Stimulated activated CD8-positive, alpha-beta memory T cell treated with anti-CD3 and anti-CD28 coated beads, Interleukin-4, amount 100 ng/mL, for 48 hours (primary cell): ENCODE data around the gene SLC29A4.
"Not testable (repeated sequence)": the region's sequence is repeated elsewhere in the genome, so short reads cannot be mapped to it uniquely, and the experiment has no call there.

Experiments
- DNase-seq: peaks from one replicate; pipeline ENCODE4 v3.0.0-alpha.2; 2020

The SLC29A4 gene

DNA sequence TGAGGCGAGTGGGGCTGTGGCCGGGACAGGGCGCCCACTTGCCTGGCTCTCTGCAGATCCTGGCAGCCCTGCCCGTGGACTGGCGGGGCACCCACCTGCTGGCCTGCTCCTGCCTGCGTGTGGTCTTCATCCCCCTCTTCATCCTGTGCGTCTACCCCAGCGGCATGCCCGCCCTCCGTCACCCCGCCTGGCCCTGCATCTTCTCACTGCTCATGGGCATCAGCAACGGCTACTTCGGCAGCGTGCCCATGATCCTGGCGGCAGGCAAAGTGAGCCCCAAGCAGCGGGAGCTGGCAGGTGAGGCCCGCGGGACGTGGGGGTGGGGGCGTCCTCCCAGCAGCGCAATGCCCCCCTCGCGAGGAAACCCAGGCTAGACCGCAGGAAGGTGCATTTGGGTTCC is 17.6 kb downstream of the SLC29A4 start:
- no peak for DNase-seq

- DNase-seq: no peak
Measured at GRCh38 chr7:5302577-5302976, 19.8 kb downstream of the SLC29A4 start.

GRCh38 chr7:5303061-5303460 is 20.3 kb downstream of the SLC29A4 start:
- DNase-seq: no peak

- DNase-seq: no peak
Measured at GRCh38 chr7:5303591-5304505, 21.1 kb downstream of the SLC29A4 start.

- not testable (repeated sequence) for DNase-seq
Measured at GRCh38 chr7:5305050-5305449, 22.3 kb downstream of the SLC29A4 start.

DNA sequence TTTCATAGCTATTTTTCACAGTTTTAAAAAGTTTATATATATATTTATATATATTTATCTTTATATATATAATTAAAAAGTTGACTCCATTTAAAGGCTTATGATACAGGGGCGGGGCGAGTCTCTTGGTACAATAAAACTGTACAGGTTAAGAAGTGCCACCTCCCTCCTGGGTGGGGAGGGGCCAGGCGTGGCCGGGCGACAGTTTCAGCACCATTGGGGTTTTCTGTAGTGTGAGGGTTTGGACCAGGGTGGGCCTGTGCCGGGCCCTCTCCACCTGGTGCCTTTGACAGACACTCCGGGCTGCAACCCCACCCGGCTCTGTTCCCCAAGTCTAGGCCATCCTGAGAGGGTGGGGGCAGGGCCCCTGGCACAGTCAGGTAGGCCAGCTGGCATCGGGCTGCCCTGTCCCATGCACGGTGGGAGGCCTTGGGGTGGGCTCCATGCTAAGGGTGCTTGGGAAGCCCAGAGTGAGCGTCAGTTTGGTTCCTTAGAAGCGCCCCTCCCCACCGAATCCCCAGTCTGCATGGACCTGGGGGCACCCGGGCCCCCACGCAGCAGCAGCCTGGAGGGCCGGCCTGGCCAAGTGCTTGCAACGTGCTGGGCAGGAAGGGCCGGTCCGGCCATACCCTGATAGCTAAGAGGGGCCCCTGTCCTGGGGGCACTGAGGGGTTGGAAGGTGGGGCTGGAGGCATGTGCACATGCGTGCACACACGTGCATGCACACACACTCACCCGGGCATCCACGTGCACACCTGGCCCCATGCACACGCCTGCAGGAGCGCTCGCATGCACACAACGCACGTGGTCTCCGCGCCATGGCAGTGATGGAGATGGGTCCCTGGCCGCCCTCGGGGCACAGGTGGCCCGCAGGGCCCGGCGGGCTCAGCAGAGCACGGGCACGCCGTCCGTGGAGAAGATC is 24.7 kb downstream of the SLC29A4 start:
- DNase-seq: not testable (repeated sequence)

- no peak for DNase-seq
Measured at GRCh38 chr7:5309146-5309545, 26.4 kb downstream of the SLC29A4 start.

DNA sequence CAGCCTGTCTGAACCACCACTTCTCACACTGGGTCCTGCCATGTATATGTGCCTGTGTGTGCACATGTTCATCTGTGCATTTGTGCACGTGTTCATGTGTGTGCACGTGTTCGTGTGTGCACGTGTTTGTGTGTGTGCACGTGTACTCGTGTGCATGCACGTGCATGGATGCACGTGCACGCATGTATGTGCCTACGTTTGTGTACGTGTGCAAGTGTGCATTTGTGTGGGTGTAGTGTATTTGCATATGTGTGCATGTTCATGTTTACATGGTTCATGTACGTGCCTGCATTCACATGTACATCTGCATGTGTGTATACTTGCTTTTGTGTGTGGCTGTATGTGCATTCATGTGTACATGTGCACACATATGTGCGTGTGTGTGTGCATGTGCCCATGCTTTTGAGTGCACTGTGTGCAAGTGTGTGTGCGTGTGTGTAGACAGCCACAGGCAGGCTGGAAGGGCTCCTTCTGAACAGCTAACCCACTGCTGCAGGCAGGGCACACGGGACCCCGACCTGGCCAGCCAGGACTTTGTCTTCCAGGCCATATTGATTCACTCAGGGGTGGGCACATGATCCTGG is 28.2 kb downstream of the SLC29A4 start:
- no peak for DNase-seq

DNA sequence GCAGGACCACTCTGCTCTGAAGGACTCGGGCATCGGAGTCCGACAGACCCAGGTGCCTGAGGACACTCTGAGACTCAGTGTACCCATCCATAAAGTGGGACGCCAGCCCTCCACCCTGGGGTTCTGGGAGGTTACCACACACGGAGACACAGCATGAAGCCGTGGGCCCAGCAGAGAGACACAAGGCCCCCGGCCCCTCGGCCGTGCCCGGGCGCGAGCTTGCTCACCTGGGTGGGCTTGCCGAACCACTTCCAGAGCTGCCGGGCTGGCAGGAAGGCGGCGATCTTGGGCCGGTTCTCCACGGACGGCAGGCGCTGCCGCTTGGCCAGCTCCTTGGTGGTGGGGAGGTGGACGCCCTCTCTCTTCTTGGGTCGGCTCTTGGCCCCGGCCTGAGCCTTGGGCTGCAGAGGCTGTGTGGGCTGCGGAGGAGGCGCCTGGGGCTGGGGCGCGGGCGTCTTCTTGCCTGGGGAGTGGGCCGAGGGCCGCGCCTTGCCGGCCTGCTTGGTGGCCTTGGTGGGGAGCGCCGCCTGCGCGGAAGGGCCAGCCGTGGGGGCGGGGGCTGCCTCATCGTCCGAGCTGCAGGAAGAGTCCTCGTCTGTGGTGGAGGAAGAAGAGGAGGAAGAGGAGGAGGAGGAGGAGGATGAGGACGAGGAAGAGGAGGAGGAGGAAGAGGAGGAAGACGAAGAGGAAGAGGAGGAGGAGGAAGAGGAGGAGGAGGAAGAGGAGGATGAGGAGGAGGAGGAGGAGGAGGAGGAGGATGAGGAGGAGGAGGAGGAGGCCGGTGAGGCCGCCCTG is 29.7 kb downstream of the SLC29A4 start:
- not testable (repeated sequence) for DNase-seq

DNA sequence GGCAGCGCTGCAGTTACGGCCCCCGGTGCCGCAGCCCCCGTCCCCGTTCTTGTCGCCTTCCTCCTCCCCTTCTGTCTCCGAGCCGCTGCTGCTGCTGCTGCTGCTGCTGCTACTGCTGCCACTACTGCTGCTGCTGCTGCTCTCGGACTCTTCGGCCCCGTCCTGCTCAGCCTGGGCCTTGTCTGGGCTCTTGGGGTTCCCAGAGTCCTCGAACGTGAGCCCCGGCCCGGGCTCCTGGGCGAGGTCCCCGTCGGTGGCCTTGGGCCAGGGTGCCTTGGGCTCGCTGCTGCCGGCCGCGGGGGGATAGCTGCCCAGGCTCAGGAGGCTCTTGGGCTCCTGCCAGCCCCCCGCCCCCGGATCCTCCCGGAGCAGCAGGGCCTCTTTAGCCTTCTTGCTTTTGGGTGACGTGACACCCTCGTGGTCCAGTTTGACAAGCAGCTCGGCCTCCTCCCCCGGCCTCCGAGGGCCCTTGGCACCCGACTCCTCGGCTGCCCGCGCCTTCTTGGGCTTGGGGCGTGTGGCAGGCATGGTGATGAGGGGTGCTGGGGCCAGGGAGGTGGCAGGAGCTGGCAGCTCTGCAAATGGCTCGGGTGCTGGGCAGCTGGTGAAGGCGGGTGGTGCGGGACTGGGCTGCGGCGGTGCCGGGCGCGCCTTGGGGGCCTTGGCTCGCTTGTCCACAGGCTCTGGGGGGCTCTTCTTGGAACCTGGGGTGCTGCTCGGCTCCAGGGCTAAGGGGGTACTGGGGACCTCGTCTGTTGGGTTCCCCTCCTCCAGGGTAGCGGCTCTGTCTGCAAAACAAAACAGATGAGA is 30.5 kb downstream of the SLC29A4 start:
- not testable (repeated sequence) for DNase-seq

DNA sequence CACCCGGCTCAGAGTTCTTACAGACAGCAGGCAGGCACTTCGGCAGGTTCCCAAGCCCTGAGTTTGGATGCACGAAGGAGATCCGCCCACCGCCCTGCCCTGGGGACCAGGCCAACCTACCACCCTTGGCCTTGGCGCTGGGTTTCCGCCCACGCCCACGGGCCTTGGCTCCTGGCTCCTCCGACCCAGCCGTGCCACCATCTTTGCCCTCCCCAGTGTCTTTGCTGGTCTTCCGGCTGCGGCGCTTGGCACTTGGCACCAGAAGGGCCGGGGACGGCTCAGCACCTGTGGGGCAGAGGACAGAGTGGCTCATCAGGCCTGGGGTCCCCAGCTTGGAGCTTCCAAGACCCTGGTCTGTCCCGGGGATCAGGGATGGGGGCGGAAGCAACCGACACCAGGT is 32.1 kb downstream of the SLC29A4 start:
- DNase-seq: no peak

- no peak for DNase-seq
Measured at GRCh38 chr7:5315761-5316160, 33.0 kb downstream of the SLC29A4 start.

DNA sequence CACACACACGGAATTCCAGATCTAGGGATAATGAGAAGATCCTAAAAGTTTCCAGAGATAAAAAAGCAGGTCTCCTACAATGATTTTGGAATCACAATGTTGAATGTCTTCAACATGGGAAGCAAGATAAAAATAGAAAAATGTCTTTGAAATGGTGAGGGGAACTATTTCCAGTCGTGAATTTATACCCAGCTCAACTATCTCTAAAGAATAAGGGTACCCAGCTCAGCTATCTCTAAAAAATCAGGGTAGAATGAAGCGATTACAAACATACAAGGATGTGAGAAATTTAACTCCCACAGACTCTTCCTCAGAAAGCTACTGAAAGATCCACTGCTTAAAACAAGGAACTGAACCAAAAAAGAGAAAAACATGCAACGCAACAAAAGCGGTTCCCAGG is 35.9 kb downstream of the SLC29A4 start:
- not testable (repeated sequence) for DNase-seq

DNA sequence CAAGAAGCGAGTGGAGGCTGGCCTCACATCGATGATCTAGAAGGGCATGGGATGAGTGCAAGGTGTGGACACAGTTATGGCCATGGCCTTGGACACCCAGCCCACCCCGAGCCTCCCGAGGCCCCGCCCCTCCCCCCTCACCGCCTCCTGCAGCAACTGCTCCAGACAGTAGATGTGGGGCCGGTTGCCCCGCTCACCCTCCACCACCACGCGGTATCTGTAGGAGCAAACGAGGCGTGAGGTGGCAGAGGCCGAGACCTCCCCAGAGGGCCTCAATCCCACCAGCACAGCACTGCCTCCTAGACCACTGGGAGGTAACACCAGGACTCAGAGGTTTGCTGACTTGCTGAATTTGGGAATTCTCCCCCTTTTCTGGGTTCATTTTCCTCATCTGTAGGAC is 37.6 kb downstream of the SLC29A4 start:
- no peak for DNase-seq

- DNase-seq: no peak
Measured at GRCh38 chr7:5320802-5321396, 38.2 kb downstream of the SLC29A4 start.

DNA sequence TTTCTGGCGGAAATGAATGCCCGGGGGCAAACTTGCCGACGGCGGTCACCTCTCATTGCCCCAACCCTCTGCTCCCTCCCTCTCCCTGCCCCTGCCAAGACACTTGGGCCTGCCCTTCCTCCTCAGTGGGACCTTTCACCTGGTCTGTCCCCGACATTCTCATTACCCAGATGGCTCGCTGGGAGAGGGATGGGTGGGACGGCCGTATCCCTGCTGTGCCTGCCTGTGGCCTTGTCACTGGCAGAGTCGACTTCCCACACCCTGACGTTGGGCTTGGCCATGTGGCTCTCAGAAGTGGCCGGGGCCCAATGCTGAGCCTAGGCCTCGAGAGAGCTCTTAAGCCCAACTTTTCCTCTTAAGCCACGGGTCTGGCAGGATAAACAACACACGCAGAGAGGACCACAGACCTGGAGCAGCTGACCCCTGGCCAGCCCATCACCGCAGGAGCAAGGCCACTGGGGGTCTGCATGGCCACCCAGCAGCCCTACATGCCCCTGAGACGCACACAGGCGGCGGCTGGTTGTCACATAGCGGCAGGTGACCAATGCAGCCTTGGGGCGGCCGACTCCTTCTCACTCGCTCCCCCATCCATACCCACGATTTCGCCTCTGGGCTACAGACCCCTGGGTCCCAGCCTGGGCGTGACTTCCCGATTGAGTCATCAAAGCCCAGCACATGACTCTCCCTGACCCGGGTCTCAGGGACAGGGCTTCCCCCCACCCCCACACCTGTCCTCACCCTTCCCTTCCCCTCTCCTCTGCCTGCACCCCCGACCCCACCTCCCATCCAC is 40.1 kb downstream of the SLC29A4 start:
- DNase-seq: no peak

GRCh38 chr7:5323800-5324781 is 41.3 kb downstream of the SLC29A4 start:
- not testable (repeated sequence) for DNase-seq

DNA sequence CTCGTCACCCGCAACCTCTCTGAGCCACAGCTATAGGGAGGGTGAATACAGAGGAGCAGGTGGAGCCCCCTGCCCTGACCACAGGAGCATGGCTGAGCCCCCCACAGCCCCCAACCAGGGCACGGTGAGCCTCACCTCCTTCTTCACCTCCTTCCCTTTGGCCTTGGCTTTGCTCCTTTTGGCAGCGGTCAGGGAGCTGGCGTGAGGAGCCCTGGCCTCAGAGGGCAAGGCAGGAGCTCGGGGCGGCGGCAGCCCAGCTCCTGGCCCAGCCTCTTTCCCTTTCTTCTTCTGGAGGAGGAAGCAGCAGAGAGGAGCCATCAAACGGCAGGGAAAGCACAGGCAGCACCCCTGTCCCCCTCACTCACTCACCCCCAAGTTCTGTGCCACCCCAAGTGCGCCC is 42.2 kb downstream of the SLC29A4 start:
- no peak for DNase-seq

GRCh38 chr7:5330288-5330687 is 47.5 kb downstream of the SLC29A4 start:
- no peak for DNase-seq
